Fibroblast of mammary gland (primary cell): Measurements from ENCODE around the gene TENT4A.

Experiments
- DNase-seq: peaks from one replicate; pipeline ENCODE4 v3.0.0-alpha.2; 2010; ENCODE audit warnings: low read depth
- H3K4me3 ChIP-seq: 2 replicates; pipeline ENCODE4 v1.5.1; 2011; ENCODE audit warnings: low read depth, mild to moderate bottlenecking, low read length, moderate library complexity; ENCODE audit not compliant: control insufficient read depth
- TF ChIP-seq, protein P1 (sequence below): conservative IDR thresholded peaks from 2 replicates; pipeline ENCODE4 v1.5.1; 2011; ENCODE audit warnings: low read depth, low read length, inconsistent platforms; ENCODE audit not compliant: control insufficient read depth, insufficient read depth

The TENT4A gene

DNA sequence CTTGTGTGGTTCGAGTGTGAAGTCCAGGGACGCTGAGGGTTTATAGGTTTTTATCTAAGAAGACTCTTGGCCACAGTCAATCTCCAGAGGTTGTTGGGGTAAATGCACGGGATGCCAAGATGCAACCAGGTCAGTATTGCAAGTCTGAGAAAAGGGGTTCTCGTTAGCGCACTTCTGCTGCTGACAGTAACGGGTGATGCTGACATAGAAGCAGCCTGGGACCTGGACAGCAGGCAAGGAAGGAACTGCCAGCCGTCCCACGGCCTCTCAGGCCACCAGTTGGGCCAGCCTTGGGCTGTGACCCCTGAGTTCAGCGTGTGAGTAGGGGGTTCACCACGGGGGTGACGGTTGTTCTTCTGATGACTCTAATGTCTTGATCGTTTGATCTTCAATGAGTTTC is 39.0 kb downstream of the TENT4A start:
- TF ChIP-seq, protein P1, sequence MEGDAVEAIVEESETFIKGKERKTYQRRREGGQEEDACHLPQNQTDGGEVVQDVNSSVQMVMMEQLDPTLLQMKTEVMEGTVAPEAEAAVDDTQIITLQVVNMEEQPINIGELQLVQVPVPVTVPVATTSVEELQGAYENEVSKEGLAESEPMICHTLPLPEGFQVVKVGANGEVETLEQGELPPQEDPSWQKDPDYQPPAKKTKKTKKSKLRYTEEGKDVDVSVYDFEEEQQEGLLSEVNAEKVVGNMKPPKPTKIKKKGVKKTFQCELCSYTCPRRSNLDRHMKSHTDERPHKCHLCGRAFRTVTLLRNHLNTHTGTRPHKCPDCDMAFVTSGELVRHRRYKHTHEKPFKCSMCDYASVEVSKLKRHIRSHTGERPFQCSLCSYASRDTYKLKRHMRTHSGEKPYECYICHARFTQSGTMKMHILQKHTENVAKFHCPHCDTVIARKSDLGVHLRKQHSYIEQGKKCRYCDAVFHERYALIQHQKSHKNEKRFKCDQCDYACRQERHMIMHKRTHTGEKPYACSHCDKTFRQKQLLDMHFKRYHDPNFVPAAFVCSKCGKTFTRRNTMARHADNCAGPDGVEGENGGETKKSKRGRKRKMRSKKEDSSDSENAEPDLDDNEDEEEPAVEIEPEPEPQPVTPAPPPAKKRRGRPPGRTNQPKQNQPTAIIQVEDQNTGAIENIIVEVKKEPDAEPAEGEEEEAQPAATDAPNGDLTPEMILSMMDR = no peak
- H3K4me3 ChIP-seq = no peak overlapping the region
- no peak for DNase-seq

DNA sequence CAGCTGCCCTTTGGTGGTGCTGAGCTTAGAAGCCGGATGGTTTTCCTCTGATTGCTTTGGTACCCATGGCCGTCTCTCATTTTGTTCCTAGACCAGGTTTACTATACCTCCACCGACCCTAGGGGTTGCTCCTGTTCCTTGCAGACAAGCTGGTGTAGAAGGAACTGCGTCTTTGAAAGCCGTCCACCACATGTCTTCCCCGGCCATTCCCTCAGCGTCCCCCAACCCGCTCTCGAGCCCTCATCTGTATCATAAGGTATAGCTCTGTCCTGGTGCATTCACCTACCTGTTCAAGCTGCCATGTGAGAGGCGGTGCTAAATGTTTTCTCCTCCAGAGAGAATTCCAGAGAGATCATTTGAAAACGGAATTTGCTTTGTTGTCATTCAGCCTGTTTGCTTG is 39.5 kb downstream of the TENT4A start:
- TF ChIP-seq, protein P1 = no peak
- no peak overlapping the region for H3K4me3 ChIP-seq
- DNase-seq = no peak

DNA sequence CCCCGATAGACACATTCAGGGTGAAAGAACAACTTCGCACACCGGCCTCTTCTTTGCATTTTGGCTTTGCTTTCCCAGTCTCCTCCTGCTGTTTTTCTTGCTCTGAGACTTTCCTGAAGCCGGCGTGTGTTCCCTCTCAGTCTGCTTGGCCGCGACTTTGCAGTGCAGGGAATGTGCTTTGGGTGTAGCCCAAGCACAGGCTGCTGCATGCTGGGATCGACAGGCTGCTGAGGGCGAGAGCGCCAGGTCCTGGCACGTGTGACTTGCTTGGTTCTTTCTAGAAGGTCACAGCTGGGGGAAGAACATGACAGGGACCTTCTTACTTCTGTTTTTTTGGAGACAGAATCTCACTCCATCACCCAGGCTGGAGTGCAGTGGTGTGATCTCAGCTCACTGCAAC is 40.6 kb downstream of the TENT4A start:
- TF ChIP-seq, protein P1 = no peak
- no peak for DNase-seq
- H3K4me3 ChIP-seq = no peak overlapping the region

DNA sequence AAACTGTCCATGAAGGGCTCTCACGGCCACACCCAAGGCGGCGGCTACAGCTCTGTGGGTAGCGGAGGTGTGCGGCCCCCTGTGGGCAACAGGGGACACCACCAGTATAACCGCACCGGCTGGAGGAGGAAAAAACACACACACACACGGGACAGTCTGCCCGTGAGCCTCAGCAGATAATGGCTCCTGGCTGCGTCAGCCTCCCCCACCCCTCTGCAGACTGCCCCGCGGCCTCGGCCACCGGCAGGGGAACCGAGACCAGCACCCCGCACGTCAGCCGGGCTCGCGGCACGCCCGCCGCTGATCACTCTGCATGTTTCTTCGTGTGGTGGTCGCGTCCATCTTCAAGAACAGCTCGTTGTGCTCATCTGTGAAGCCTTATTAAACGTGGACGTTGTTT is 41.5 kb downstream of the TENT4A start:
- no peak overlapping the region for H3K4me3 ChIP-seq
- no peak for DNase-seq
- TF ChIP-seq, protein P1 = no peak

DNA sequence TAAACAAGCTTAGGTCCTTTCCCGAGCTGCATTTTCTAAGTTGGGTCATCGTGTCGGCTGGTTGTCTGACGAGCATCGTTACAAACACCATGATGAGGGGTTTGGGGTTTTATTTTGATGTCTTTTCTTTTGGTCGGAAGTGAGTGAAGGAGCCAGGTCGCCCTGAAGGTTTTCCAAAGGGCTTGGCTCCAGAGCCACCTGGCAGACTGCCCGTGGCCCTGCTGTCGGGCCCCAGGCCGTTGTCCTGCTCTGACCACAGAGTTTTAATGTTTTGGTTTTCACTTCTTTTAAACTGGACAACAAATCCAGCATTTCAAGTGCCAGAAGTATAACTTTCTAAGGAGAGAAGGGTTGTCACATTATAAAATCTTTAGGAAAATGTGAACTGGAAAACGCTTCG is 42.3 kb downstream of the TENT4A start:
- TF ChIP-seq, protein P1 = no peak
- no peak for DNase-seq
- no peak overlapping the region for H3K4me3 ChIP-seq

DNA sequence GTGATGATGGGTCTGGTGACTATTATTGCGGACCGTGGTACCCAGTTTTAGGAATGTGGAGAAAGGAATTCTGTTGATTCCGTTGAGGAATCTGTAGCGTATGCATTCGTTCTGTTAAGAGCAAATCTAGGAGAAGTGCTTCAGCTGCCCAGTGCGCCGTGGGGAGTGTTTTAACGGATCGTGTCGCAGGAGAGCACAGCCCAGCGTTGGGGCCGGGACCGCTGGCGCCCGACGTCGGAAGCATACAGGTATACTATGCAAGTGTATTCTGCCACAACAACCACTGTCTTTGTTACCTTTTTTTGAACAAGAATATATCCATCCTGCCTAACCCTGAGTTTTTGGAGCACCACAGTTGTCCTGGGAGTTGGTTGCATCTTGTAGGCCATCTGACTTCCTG is 42.7 kb downstream of the TENT4A start:
- no peak overlapping the region for H3K4me3 ChIP-seq
- TF ChIP-seq, protein P1 = no peak
- no peak for DNase-seq

DNA sequence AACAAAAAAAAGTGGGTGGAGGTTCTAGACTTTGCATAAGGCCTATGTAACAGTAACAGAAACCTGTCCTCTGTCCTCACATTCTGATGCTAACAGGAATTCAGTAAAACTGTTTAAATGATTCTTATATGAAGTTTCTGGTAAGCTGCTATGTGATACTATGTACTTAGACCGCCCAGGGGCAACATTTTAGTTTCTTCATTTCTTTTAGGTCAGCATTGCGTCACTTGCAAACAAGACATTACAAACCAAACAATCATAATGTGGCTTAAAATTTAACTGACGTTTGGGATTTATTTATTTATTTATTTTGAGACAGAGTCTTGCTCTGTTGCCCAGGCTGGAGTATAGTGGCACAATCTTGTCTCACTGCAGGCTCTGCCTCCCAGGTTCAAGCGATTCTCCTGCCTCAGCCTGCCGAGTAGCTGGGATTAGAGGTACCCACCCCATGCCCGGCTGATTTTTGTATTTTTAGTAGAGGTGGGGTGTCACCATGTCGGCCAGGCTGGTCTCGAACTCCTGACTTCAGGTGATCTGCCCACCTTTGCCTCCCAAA is 44.3 kb downstream of the TENT4A start:
- H3K4me3 ChIP-seq = no peak overlapping the region
- DNase-seq = no peak
- TF ChIP-seq, protein P1 = no peak
